Measurements from ENCODE around the gene KLF9.

GRCh38 chr9:70389188-70389587 is 25.3 kb downstream of the KLF9 start:
- TF ChIP-seq POLR2A (IDR thresholded peaks at IDR 0.05) (no peak), CTCF (IDR thresholded peaks at IDR 0.05) (no peak)
